Right lung (tissue), 10 donors: ENCODE results near the gene TCP11L1. TPM values are rescaled to one million over a fixed set of nuclear protein-coding genes. Genes with fewer than 3 reads are reported as not detected.

ENCODE experiments used
- DNase-seq, 2 donors: peaks; one replicate each; pipeline ENCODE4 v3.0.0-alpha.2; 2013
- long read RNA-seq, 8 donors: transcript quantifications; one replicate each; lab custom pipeline, GENCODE V29; 2026
- polyA plus RNA-seq, 5 donors: library from polyadenylated mRNA; unstranded; fragments of 120-200 nt; gene quantifications; one replicate each; pipeline versions ENCODE4 v1.2.1 to v1.2.3, GENCODE V29; 2013; ENCODE audit warnings: inconsistent platforms in 1 of 5, low replicate concordance in 1 of 5; ENCODE audit not compliant: insufficient read length in 5 of 5, insufficient read depth in 1 of 5

TCP11L1 gene
- 10 to 100 TPM in 4 of 5 donors, 1 to 10 TPM in 1; 8.9 to 16.9 (median 15.0) TPM for polyA plus RNA-seq
- long read RNA-seq, donor 1, partial matches to known transcripts, result 0 of 3 reads
- long read RNA-seq, donor 1, other reads (novel, unspliced or antisense), result 0 of 3 reads
- long read RNA-seq, donor 2, result 0 reads
- long read RNA-seq, donor 3, partial matches to known transcripts, result 0 of 1 reads
- long read RNA-seq, donor 3, other reads (novel, unspliced or antisense), result 0 of 1 reads
- long read RNA-seq, donor 4, partial matches to known transcripts, result 0 of 1 reads
- long read RNA-seq, donor 4, other reads (novel, unspliced or antisense), result 0 of 1 reads
- long read RNA-seq, donor 5, partial matches to known transcripts, result 97 of 107 reads
- long read RNA-seq, donor 5, other reads (novel, unspliced or antisense), result 6 of 107 reads
- long read RNA-seq, donor 6, partial matches to known transcripts, result 68 of 69 reads
- long read RNA-seq, donor 6, other reads (novel, unspliced or antisense), result 0 of 69 reads
- long read RNA-seq, donor 7, transcript TCP11L1-201 (10 exons, 2,817 nt), result major isoform, 6 of 70 reads
- long read RNA-seq, donor 7, partial matches to known transcripts, result 63 of 70 reads
- long read RNA-seq, donor 7, other reads (novel, unspliced or antisense), result 0 of 70 reads
- long read RNA-seq, donor 8, partial matches to known transcripts, result 40 of 40 reads
- long read RNA-seq, donor 8, other reads (novel, unspliced or antisense), result 0 of 40 reads

GRCh38 chr11:33039274-33040032, at the start of gene TCP11L1:
TSS of gene TCP11L1 (plus strand) at chr11:33039572. CDS start at chr11:33043774, 4,202 bp downstream.
- DNase-seq, result peak; percentile 94 to 95

- DNase-seq, result no peak
Observed at GRCh38 chr11:32990481-32990880, 48.9 kb upstream of the TCP11L1 start.

GRCh38 chr11:32991427-32991826, 47.9 kb upstream of the TCP11L1 start:
- no peak for DNase-seq

- no peak for DNase-seq
Observed at GRCh38 chr11:32991898-32992297, 47.5 kb upstream of the TCP11L1 start.

- no peak for DNase-seq
Observed at GRCh38 chr11:33000181-33000580, 39.2 kb upstream of the TCP11L1 start.

- DNase-seq, result no peak
Observed at GRCh38 chr11:33001281-33001680, 38.1 kb upstream of the TCP11L1 start.

GRCh38 chr11:33001751-33002542, 37.4 kb upstream of the TCP11L1 start:
- DNase-seq, result no peak

GRCh38 chr11:33005175-33005574, 34.2 kb upstream of the TCP11L1 start:
- no peak for DNase-seq

GRCh38 chr11:33006010-33006409, 33.4 kb upstream of the TCP11L1 start:
- no peak for DNase-seq

GRCh38 chr11:33013755-33014154, 25.6 kb upstream of the TCP11L1 start:
- no peak for DNase-seq

- peak; percentile 92 for DNase-seq
Observed at GRCh38 chr11:33015621-33016551, 23.5 kb upstream of the TCP11L1 start, which contains the start of gene DEPDC7. TSS of gene DEPDC7 (plus strand) at chr11:33015878. CDS start at chr11:33015956, 78 bp downstream.

- DNase-seq, result no peak
Observed at GRCh38 chr11:33016654-33017053, 22.7 kb upstream of the TCP11L1 start.

- DNase-seq, result no peak
Observed at GRCh38 chr11:33017478-33017877, 21.9 kb upstream of the TCP11L1 start.

GRCh38 chr11:33017965-33018364, 21.4 kb upstream of the TCP11L1 start:
- DNase-seq, result no peak

GRCh38 chr11:33018840-33019239, 20.5 kb upstream of the TCP11L1 start:
- DNase-seq, result no peak

- no peak for DNase-seq
Observed at GRCh38 chr11:33021501-33021900, 17.9 kb upstream of the TCP11L1 start.

- DNase-seq, result no peak
Observed at GRCh38 chr11:33021937-33022336, 17.4 kb upstream of the TCP11L1 start.

- no peak for DNase-seq
Observed at GRCh38 chr11:33025339-33025722, 14.0 kb upstream of the TCP11L1 start.

GRCh38 chr11:33027233-33027632, 12.1 kb upstream of the TCP11L1 start:
- DNase-seq, result no peak
